Hepatocyte (in vitro differentiated cells): ENCODE measurements around the gene ANKRD52.
"Not testable (repeated sequence)": the region's sequence is repeated elsewhere in the genome, so short reads cannot be mapped to it uniquely, and the experiment has no call there.

ENCODE experiments used
- EZH2phosphoT487 ChIP-seq: fragments of 200-600 bp; sonication (generic); IDR thresholded peaks from one replicate; pipeline ENCODE4 v1.6.1; 2018; ENCODE audit warnings: antibody characterized with exemption, mild to moderate bottlenecking, low read depth, moderate library complexity; ENCODE audit not compliant: unreplicated experiment, severe bottlenecking
- TF ChIP-seq, protein P1 (sequence below): fragments of 200-600 bp; sonication (generic); IDR thresholded peaks from 2 replicates; pipeline ENCODE4 v1.5.1; 2016; ENCODE audit warnings: antibody characterized with exemption, mild to moderate bottlenecking; ENCODE audit not compliant: poor library complexity

- TF ChIP-seq, protein P1, sequence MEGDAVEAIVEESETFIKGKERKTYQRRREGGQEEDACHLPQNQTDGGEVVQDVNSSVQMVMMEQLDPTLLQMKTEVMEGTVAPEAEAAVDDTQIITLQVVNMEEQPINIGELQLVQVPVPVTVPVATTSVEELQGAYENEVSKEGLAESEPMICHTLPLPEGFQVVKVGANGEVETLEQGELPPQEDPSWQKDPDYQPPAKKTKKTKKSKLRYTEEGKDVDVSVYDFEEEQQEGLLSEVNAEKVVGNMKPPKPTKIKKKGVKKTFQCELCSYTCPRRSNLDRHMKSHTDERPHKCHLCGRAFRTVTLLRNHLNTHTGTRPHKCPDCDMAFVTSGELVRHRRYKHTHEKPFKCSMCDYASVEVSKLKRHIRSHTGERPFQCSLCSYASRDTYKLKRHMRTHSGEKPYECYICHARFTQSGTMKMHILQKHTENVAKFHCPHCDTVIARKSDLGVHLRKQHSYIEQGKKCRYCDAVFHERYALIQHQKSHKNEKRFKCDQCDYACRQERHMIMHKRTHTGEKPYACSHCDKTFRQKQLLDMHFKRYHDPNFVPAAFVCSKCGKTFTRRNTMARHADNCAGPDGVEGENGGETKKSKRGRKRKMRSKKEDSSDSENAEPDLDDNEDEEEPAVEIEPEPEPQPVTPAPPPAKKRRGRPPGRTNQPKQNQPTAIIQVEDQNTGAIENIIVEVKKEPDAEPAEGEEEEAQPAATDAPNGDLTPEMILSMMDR, result not testable (repeated sequence)
- not testable (repeated sequence) for TF ChIP-seq EZH2phosphoT487
Observed at GRCh38 chr12:56266068-56266692, 8.0 kb upstream of the ANKRD52 start.
